ENCODE measurements around the gene CEP76. TPM values are rescaled to one million over a fixed set of nuclear protein-coding genes. Genes with fewer than 3 reads are reported as not detected.

CEP76 gene
- total RNA-seq = 5.4 and 10.4 TPM in 2 replicates

GRCh38 chr18:12702221-12703095, at the start of gene CEP76, which contains the start of gene PSMG2:
Gene CEP76 (minus strand): TSS chr18:12702723. CDS start chr18:12702548, 175 bp downstream.
Gene PSMG2 (plus strand): TSS chr18:12703042. CDS start chr18:12703108, 66 bp downstream.

GRCh38 chr18:12657684-12658425, 44.7 kb downstream of the CEP76 start, which contains the start of gene SPIRE1:
Gene SPIRE1 (minus strand): TSS chr18:12658107. CDS start chr18:12657866, 241 bp downstream.

Other genes starting within 250 kb of the CEP76 start
- gene SPIRE1, start 44.6 kb downstream of the CEP76 start, total RNA-seq = 19.1 and 25.2 TPM in 2 replicates
- gene PSMG2, start 319 bp upstream of the CEP76 start, total RNA-seq = 88.2 and 99.7 TPM in 2 replicates
- gene PTPN2, start 181.5 kb upstream of the CEP76 start, total RNA-seq = 35.4 and 47.3 TPM in 2 replicates
- gene SEH1L, start 245.3 kb upstream of the CEP76 start, total RNA-seq = 30.2 and 41.5 TPM in 2 replicates